Thyroid gland (tissue), 4 donors: Measurements from ENCODE around the gene DNAH10.

ENCODE experiments used
- POLR2A ChIP-seq, 2 donors: fragments of 450-650 bp; IDR thresholded peaks; one replicate each; pipeline ENCODE4 v1.6.1; 2017; ENCODE audit warnings: antibody characterized with exemption in 2 of 2, mild to moderate bottlenecking in 2 of 2, moderate library complexity in 1 of 2
- TF ChIP-seq, protein P1 (sequence below), 6 experiments: fragments of 200-600 bp in 3 of 6; fragments of 450-650 bp in 3 of 6; sonication (generic) in 3 of 6; IDR thresholded peaks; one replicate each; pipeline ENCODE4 v1.5.1; 2016 to 2019; ENCODE audit warnings: antibody characterized with exemption in 6 of 6, mild to moderate bottlenecking in 2 of 6, inconsistent platforms in 1 of 6, moderate library complexity in 1 of 6

DNA sequence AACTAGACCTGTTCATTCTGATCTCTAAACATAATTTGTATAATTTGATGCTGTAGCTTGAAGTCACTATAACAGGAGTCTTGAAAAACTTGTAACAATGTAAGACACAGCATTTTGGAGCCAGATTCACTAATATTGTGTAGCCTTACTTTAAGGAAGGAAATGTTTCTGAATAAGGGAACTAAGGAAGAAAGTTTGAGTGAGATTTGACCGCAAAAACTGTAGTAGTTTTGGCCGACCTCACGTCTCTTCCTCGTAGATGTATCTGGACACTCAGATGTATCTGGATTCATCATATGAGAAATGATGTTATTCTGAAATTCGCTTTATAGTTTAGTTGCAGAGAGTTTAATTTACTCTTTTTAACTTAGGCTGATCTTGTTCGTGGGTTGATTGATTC, 13.9 kb upstream of the DNAH10 start:
- TF ChIP-seq, protein P1, sequence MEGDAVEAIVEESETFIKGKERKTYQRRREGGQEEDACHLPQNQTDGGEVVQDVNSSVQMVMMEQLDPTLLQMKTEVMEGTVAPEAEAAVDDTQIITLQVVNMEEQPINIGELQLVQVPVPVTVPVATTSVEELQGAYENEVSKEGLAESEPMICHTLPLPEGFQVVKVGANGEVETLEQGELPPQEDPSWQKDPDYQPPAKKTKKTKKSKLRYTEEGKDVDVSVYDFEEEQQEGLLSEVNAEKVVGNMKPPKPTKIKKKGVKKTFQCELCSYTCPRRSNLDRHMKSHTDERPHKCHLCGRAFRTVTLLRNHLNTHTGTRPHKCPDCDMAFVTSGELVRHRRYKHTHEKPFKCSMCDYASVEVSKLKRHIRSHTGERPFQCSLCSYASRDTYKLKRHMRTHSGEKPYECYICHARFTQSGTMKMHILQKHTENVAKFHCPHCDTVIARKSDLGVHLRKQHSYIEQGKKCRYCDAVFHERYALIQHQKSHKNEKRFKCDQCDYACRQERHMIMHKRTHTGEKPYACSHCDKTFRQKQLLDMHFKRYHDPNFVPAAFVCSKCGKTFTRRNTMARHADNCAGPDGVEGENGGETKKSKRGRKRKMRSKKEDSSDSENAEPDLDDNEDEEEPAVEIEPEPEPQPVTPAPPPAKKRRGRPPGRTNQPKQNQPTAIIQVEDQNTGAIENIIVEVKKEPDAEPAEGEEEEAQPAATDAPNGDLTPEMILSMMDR (IDR thresholded peaks at IDR 0.05) = no peak
- no peak for TF ChIP-seq POLR2A (IDR thresholded peaks at IDR 0.05)
